GM18498 (cell line): ENCODE results near the gene SPIN2B.
A peak's percentile ranks its signal among the peaks of the same experiment; 100 is the strongest.
"Not testable (repeated sequence)": the region's sequence is repeated elsewhere in the genome, so short reads cannot be mapped to it uniquely, and the experiment has no call there.

ENCODE experiments used
- ATAC-seq: cut with Tn5 transposase; IDR thresholded peaks from one replicate; pipeline ENCODE4 v1.9.1; 2021; ENCODE audit warnings: mild to moderate bottlenecking, moderate library complexity; ENCODE audit not compliant: unreplicated experiment

The SPIN2B gene

GRCh38 chrX:57121162-57121755, at the start of gene SPIN2B:
SPIN2B (minus strand) TSS chrX:57121548.
- ATAC-seq, result peak; percentile 100

- no peak for ATAC-seq
Observed at GRCh38 chrX:57156397-57157049, 35.2 kb upstream of the SPIN2B start.

GRCh38 chrX:57155171-57155570, 33.8 kb upstream of the SPIN2B start:
- no peak for ATAC-seq

- ATAC-seq, result not testable (repeated sequence)
Observed at GRCh38 chrX:57152222-57152621, 30.9 kb upstream of the SPIN2B start.

GRCh38 chrX:57138674-57139073, 17.3 kb upstream of the SPIN2B start:
- ATAC-seq, result no peak

GRCh38 chrX:57137501-57137900, 16.2 kb upstream of the SPIN2B start:
- ATAC-seq, result no peak

- not testable (repeated sequence) for ATAC-seq
Observed at GRCh38 chrX:57137073-57137472, 15.7 kb upstream of the SPIN2B start, which contains the start of gene SPIN2A. SPIN2A (minus strand) TSS chrX:57137397; CDS start chrX:57136597, 800 bp downstream.

GRCh38 chrX:57136589-57136988, 15.2 kb upstream of the SPIN2B start:
- ATAC-seq, result not testable (repeated sequence)

- no peak for ATAC-seq
Observed at GRCh38 chrX:57135287-57135686, 13.9 kb upstream of the SPIN2B start.

GRCh38 chrX:57134702-57135101, 13.4 kb upstream of the SPIN2B start:
- no peak for ATAC-seq

GRCh38 chrX:57133706-57134105, 12.4 kb upstream of the SPIN2B start:
- no peak for ATAC-seq

GRCh38 chrX:57133284-57133683, 11.9 kb upstream of the SPIN2B start:
- ATAC-seq, result not testable (repeated sequence)

- ATAC-seq, result no peak
Observed at GRCh38 chrX:57132046-57132445, 10.7 kb upstream of the SPIN2B start.

- no peak for ATAC-seq
Observed at GRCh38 chrX:57121816-57122215, 468 bp upstream of the SPIN2B start.

- not testable (repeated sequence) for ATAC-seq
Observed at GRCh38 chrX:57120619-57121161, 658 bp downstream of the SPIN2B start.

GRCh38 chrX:57119416-57119815, 1.9 kb downstream of the SPIN2B start:
- no peak for ATAC-seq

GRCh38 chrX:57117566-57117965, 3.8 kb downstream of the SPIN2B start:
- ATAC-seq, result not testable (repeated sequence)

GRCh38 chrX:57104921-57105398, 16.4 kb downstream of the SPIN2B start:
- no peak for ATAC-seq

GRCh38 chrX:57104406-57104805, 16.9 kb downstream of the SPIN2B start:
- ATAC-seq, result no peak

GRCh38 chrX:57103489-57103888, 17.9 kb downstream of the SPIN2B start:
- ATAC-seq, result no peak

GRCh38 chrX:57102918-57103317, 18.4 kb downstream of the SPIN2B start:
- ATAC-seq, result not testable (repeated sequence)

GRCh38 chrX:57083143-57083542, 38.2 kb downstream of the SPIN2B start:
- no peak for ATAC-seq
